Measurements from ENCODE around the gene NUP88.

GRCh38 chr17:5429191-5429887 lies 9.9 kb upstream of the NUP88 start:
- TF ChIP-seq POLR2A (IDR thresholded peaks at IDR 0.05; ENCODE audit: low read depth, low read length) = no peak
- no peak for TF ChIP-seq POLR2AphosphoS5 (IDR thresholded peaks at IDR 0.05; ENCODE audit: low read depth, low read length)

All from GM12892 (cell line).